Activated T-helper 1 cell treated with Interleukin-2 at 50 U/mL for 16 hours (primary cell): ENCODE results near the gene GOSR1.
"Not testable (repeated sequence)": the region's sequence is repeated elsewhere in the genome, so short reads cannot be mapped to it uniquely, and the experiment has no call there.

ENCODE experiments used
- DNase-seq: peaks from one replicate; pipeline ENCODE4 v3.0.0-alpha.2; 2020; ENCODE audit warnings: low read depth

GOSR1 gene

GRCh38 chr17:30575648-30576325 is 98.6 kb downstream of the GOSR1 start:
- DNase-seq, result not testable (repeated sequence)

GRCh38 chr17:30576326-30576861 is 99.2 kb downstream of the GOSR1 start:
- no peak for DNase-seq
